AG10803 (cell line): Measurements from ENCODE around the gene KLHL35.

ENCODE experiments used
- DNase-seq: peaks from one replicate; pipeline ENCODE4 v3.0.0; 2010; ENCODE audit warnings: low read depth
- H3K4me3 ChIP-seq: 2 replicates; pipeline ENCODE4 v1.5.1; 2011; ENCODE audit warnings: mild to moderate bottlenecking, low read length, control low read depth
- TF ChIP-seq, protein P1 (sequence below): conservative IDR thresholded peaks from 2 replicates; pipeline ENCODE4 v1.5.1; 2011; ENCODE audit warnings: mild to moderate bottlenecking, low read length, control low read depth, inconsistent platforms

Gene KLHL35

GRCh38 chr11:75374646-75375045 is 58.4 kb downstream of the KLHL35 start:
- no peak for DNase-seq
- TF ChIP-seq, protein P1, sequence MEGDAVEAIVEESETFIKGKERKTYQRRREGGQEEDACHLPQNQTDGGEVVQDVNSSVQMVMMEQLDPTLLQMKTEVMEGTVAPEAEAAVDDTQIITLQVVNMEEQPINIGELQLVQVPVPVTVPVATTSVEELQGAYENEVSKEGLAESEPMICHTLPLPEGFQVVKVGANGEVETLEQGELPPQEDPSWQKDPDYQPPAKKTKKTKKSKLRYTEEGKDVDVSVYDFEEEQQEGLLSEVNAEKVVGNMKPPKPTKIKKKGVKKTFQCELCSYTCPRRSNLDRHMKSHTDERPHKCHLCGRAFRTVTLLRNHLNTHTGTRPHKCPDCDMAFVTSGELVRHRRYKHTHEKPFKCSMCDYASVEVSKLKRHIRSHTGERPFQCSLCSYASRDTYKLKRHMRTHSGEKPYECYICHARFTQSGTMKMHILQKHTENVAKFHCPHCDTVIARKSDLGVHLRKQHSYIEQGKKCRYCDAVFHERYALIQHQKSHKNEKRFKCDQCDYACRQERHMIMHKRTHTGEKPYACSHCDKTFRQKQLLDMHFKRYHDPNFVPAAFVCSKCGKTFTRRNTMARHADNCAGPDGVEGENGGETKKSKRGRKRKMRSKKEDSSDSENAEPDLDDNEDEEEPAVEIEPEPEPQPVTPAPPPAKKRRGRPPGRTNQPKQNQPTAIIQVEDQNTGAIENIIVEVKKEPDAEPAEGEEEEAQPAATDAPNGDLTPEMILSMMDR = no peak
- no peak overlapping the region for H3K4me3 ChIP-seq

GRCh38 chr11:75373201-75373600 is 59.8 kb downstream of the KLHL35 start:
- no peak for DNase-seq
- TF ChIP-seq, protein P1 = no peak
- no peak overlapping the region for H3K4me3 ChIP-seq
